GM12873 (cell line): ENCODE measurements around the gene COLEC11.

Experiments
- TF ChIP-seq, protein P1 (sequence below): IDR thresholded peaks from 2 replicates; pipeline ENCODE4 v1.5.1; 2012; ENCODE audit warnings: low read depth, mild to moderate bottlenecking, moderate library complexity, low read length, control low read depth; ENCODE audit not compliant: insufficient read depth; ENCODE audit errors: missing control alignments

The COLEC11 gene

DNA sequence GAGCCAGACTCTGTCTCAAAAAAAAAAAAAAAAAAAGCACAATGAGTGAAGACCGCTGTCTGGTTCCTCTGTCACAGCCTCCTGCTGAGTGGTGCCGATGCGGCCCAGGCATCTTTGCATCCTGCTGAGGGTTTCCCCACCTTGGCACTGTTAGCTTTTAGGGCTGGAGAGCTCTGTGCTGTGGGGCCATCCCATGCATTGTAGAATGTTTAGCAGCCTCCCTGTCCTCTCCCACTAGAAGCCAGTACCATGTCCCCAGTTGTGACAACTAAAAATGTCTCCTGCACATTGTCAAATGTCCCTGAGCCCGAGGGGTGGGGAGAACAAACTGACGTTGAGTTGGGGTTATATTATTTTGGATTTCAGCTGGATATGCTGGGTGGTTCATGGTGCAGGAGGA is 7.9 kb upstream of the COLEC11 start:
- TF ChIP-seq, protein P1, sequence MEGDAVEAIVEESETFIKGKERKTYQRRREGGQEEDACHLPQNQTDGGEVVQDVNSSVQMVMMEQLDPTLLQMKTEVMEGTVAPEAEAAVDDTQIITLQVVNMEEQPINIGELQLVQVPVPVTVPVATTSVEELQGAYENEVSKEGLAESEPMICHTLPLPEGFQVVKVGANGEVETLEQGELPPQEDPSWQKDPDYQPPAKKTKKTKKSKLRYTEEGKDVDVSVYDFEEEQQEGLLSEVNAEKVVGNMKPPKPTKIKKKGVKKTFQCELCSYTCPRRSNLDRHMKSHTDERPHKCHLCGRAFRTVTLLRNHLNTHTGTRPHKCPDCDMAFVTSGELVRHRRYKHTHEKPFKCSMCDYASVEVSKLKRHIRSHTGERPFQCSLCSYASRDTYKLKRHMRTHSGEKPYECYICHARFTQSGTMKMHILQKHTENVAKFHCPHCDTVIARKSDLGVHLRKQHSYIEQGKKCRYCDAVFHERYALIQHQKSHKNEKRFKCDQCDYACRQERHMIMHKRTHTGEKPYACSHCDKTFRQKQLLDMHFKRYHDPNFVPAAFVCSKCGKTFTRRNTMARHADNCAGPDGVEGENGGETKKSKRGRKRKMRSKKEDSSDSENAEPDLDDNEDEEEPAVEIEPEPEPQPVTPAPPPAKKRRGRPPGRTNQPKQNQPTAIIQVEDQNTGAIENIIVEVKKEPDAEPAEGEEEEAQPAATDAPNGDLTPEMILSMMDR = no peak

GRCh38 chr2:3587432-3587831 is 7.5 kb upstream of the COLEC11 start:
- TF ChIP-seq, protein P1 = no peak

- TF ChIP-seq, protein P1 = no peak
These were observed 6.8 kb upstream of the COLEC11 start for GRCh38 chr2:3588084-3588483.

- TF ChIP-seq, protein P1 = no peak
These were observed 5.8 kb upstream of the COLEC11 start for GRCh38 chr2:3589086-3589485.

DNA sequence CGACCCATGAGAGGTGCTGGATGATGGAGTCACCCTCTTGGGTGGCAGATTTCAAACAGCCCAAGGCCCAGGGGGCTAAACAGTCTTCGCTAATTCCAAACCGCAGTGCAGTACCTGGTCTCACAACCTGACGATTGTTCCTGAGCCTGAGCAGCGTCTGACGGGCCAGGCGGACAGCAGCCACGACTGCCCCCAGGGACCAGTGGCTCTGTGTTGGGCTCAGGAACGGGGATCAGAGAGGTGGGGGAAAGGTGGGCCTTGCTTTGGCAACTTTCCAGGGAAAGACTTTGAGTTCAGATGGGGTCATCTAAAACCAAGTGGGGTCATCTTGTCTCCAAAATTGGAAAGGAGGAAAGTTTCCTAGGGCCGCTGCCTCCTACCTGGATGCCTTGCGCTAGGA is 492 bp downstream of the COLEC11 start:
- TF ChIP-seq, protein P1 = no peak

DNA sequence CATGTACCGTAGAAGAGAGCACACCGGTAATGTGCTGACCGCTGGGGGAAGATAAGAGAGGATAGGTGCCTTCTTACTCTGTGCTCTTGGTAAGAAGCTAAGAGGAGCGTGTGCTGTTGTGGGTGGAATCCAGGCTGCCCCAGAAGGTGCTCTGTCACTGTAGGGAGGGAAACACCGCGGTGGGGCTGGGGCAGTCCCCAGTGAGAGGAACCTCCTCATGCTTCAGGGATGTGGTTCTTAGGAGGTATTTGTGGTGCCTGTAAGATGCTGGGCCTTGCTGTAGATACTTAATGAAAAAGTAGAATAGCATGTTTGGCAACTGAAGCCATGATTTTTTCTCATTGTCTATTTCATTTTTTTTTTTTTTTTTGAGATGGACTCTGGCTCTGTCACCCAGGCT is 1.1 kb downstream of the COLEC11 start:
- TF ChIP-seq, protein P1 = no peak

- TF ChIP-seq, protein P1 = no peak
These were observed 2.0 kb downstream of the COLEC11 start for GRCh38 chr2:3596901-3597417.
